CD4-positive, alpha-beta T cell treated with Interleukin-15 for 4 hours (primary cell): ENCODE measurements around the gene ARHGAP26.

Experiments
- DNase-seq: peaks from one replicate; pipeline ENCODE4 v3.0.0-alpha.2; 2020; ENCODE audit warnings: low spot score

The ARHGAP26 gene

GRCh38 chr5:143064218-143064641, 294.1 kb downstream of the ARHGAP26 start:
- DNase-seq = no peak

GRCh38 chr5:143064676-143065075, 294.5 kb downstream of the ARHGAP26 start:
- no peak for DNase-seq

GRCh38 chr5:143065185-143065965, 295.2 kb downstream of the ARHGAP26 start:
- DNase-seq = no peak

- DNase-seq = no peak
Observed at GRCh38 chr5:143065996-143066522, 295.9 kb downstream of the ARHGAP26 start.

GRCh38 chr5:143066556-143067281, 296.5 kb downstream of the ARHGAP26 start:
- no peak for DNase-seq

- no peak for DNase-seq
Observed at GRCh38 chr5:143068712-143069111, 298.5 kb downstream of the ARHGAP26 start.

- DNase-seq = no peak
Observed at GRCh38 chr5:143071927-143072326, 301.8 kb downstream of the ARHGAP26 start.

- DNase-seq = no peak
Observed at GRCh38 chr5:143072734-143073133, 302.6 kb downstream of the ARHGAP26 start.

- DNase-seq = no peak
Observed at GRCh38 chr5:143073766-143074165, 303.6 kb downstream of the ARHGAP26 start.

GRCh38 chr5:143074414-143074996, 304.3 kb downstream of the ARHGAP26 start:
- DNase-seq = no peak

GRCh38 chr5:143076377-143076776, 306.2 kb downstream of the ARHGAP26 start:
- no peak for DNase-seq

GRCh38 chr5:143077453-143078103, 307.4 kb downstream of the ARHGAP26 start:
- no peak for DNase-seq

- no peak for DNase-seq
Observed at GRCh38 chr5:143078313-143078712, 308.1 kb downstream of the ARHGAP26 start.

- no peak for DNase-seq
Observed at GRCh38 chr5:143078971-143079370, 308.8 kb downstream of the ARHGAP26 start.

- no peak for DNase-seq
Observed at GRCh38 chr5:143080407-143080806, 310.2 kb downstream of the ARHGAP26 start.

GRCh38 chr5:143080982-143081381, 310.8 kb downstream of the ARHGAP26 start:
- DNase-seq = no peak

GRCh38 chr5:143083006-143083405, 312.8 kb downstream of the ARHGAP26 start:
- no peak for DNase-seq

- DNase-seq = no peak
Observed at GRCh38 chr5:143084407-143084806, 314.2 kb downstream of the ARHGAP26 start.

- no peak for DNase-seq
Observed at GRCh38 chr5:143085319-143085917, 315.2 kb downstream of the ARHGAP26 start.

- DNase-seq = no peak
Observed at GRCh38 chr5:143086546-143086907, 316.4 kb downstream of the ARHGAP26 start.

GRCh38 chr5:143086908-143087637, 316.9 kb downstream of the ARHGAP26 start:
- DNase-seq = no peak
